Naive thymus-derived CD8-positive, alpha-beta T cell (primary cell): ENCODE measurements around the gene MYOZ2. TPM values are rescaled to one million over a fixed set of nuclear protein-coding genes. Genes with fewer than 3 reads are reported as not detected.

ENCODE experiments used
- ATAC-seq, 2 donors: fragments of 150-1000 bp; cut with Tn5 transposase in 1 of 2; sonication (Bioruptor Pico), chemical (Tn5 transposase) in 1 of 2; 1 replicate in 1 of 2; 2 replicates in 1 of 2; pipeline ENCODE4 v1.10.0; 2021; ENCODE audit warnings: mild to moderate bottlenecking in 2 of 2, moderate library complexity in 2 of 2
- POLR2A ChIA-PET: fragments of 350-600 bp; sonication (Branson Sonifier 250); formaldehyde crosslinking; loops from one replicate; lab custom pipeline; 2021; ENCODE audit warnings: antibody characterized with exemption; lab: Charles Lee
- DNase-seq, 10 donors: peaks; one replicate each; pipeline versions ENCODE4 v3.0.0 to v3.0.0-alpha.2; 2020 to 2022
- H3K27ac Mint-ChIP-seq, 10 donors: one replicate each; pipeline ENCODE4 v1.8.0; 2020 to 2022; ENCODE audit warnings: mild to moderate bottlenecking in 10 of 10, mixed read lengths in 10 of 10, moderate library complexity in 4 of 10, inconsistent platforms in 1 of 10
- H3K27me3 Mint-ChIP-seq, 5 donors: one replicate each; pipeline ENCODE4 v1.8.0; 2021 to 2022; ENCODE audit warnings: mixed read lengths in 5 of 5
- H3K36me3 Mint-ChIP-seq, 3 donors: one replicate each; pipeline ENCODE4 v1.8.0; 2020 to 2022; ENCODE audit warnings: mixed read lengths in 3 of 3, mild to moderate bottlenecking in 2 of 3, inconsistent platforms in 1 of 3
- H3K4me1 Mint-ChIP-seq, 4 donors: one replicate each; pipeline ENCODE4 v1.8.0; 2021 to 2022; ENCODE audit warnings: mixed read lengths in 4 of 4
- H3K4me3 Mint-ChIP-seq, 10 donors: one replicate each; pipeline ENCODE4 v1.8.0; 2020 to 2022; ENCODE audit warnings: mild to moderate bottlenecking in 10 of 10, mixed read lengths in 10 of 10, moderate library complexity in 6 of 10, inconsistent platforms in 1 of 10
- H3K9me3 Mint-ChIP-seq, 9 donors: one replicate each; pipeline ENCODE4 v1.8.0; 2020 to 2022; ENCODE audit warnings: mixed read lengths in 9 of 9, mild to moderate bottlenecking in 3 of 9, inconsistent platforms in 1 of 9, moderate library complexity in 1 of 9
- polyA plus RNA-seq, 3 donors: library from polyadenylated mRNA; unstranded; fragments of 300-500 nt; fragmentation: Illumina TruSeq; gene quantifications; one replicate each; pipeline ENCODE4 v1.2.3, GENCODE V29; 2021
- total RNA-seq, 8 experiments: library from RNA in 2 of 8; stranded (reverse) in 2 of 8; gene quantifications; one replicate each; pipeline ENCODE4 v1.2.3 and lab custom pipeline; 2021 to 2026

Gene MYOZ2
- total and polyA plus RNA-seq, 5 experiments from 2014 or later, result not detected

GRCh38 chr4:119110121-119110520 is 25.5 kb upstream of the MYOZ2 start:
- ATAC-seq, result no peak
- Mint-ChIP-seq H3K9me3 (no peaks in the 10 kb centered on the region), H3K27me3 (peaks cover 0 to 4% (median 2%) of the 10 kb centered on the region in 5 donors), H3K4me3 (no peak overlapping the region), H3K4me1 (peaks cover 0 to 16% (median 5%) of the 10 kb centered on the region in 4 donors), H3K27ac (no peak overlapping the region), H3K36me3 (no peaks in the 10 kb centered on the region)
- no peak for DNase-seq
- POLR2A ChIA-PET, result no interaction called here

- no peak overlapping the region for H3K4me3 Mint-ChIP-seq
- no peaks in the 10 kb centered on the region for H3K9me3 Mint-ChIP-seq
- POLR2A ChIA-PET, result no interaction called here
- DNase-seq, result no peak
- no peak overlapping the region for H3K27ac Mint-ChIP-seq
- no peak for ATAC-seq
- peaks cover 0 to 7% (median 2%) of the 10 kb centered on the region in 4 donors for H3K4me1 Mint-ChIP-seq
- H3K36me3 Mint-ChIP-seq, result no peaks in the 10 kb centered on the region
- peaks cover under 1 to 9% (median 3%) of the 10 kb centered on the region in 5 donors for H3K27me3 Mint-ChIP-seq
Observed at GRCh38 chr4:119111296-119111695, 24.3 kb upstream of the MYOZ2 start.

GRCh38 chr4:119113033-119113655 is 22.5 kb upstream of the MYOZ2 start:
- POLR2A ChIA-PET, result no interaction called here
- Mint-ChIP-seq H3K4me1 (peaks cover 0 to 5% (median 2%) of the 10 kb centered on the region in 4 donors), H3K9me3 (no peaks in the 10 kb centered on the region), H3K27me3 (peaks cover 2 to 9% (median 3%) of the 10 kb centered on the region in 5 donors), H3K27ac (no peak overlapping the region), H3K4me3 (no peak overlapping the region), H3K36me3 (no peaks in the 10 kb centered on the region)
- peak in 1 of 10 donors; percentile 5 for DNase-seq
- no peak for ATAC-seq

GRCh38 chr4:119116021-119116420 is 19.6 kb upstream of the MYOZ2 start:
- POLR2A ChIA-PET, result no interaction called here
- Mint-ChIP-seq H3K4me3 (no peak overlapping the region), H3K4me1 (peaks cover 0 to 5% (median 2%) of the 10 kb centered on the region in 4 donors), H3K27ac (no peak overlapping the region), H3K36me3 (no peaks in the 10 kb centered on the region), H3K27me3 (peaks cover 2 to 9% (median 3%) of the 10 kb centered on the region in 5 donors), H3K9me3 (no peaks in the 10 kb centered on the region)
- ATAC-seq, result no peak
- no peak for DNase-seq

- no peaks in the 10 kb centered on the region for H3K36me3 Mint-ChIP-seq
- no peak overlapping the region for H3K27ac Mint-ChIP-seq
- POLR2A ChIA-PET, result no interaction called here
- ATAC-seq (no peak), DNase-seq (no peak)
- no peaks in the 10 kb centered on the region for H3K9me3 Mint-ChIP-seq
- no peak overlapping the region for H3K4me3 Mint-ChIP-seq
- H3K27me3 Mint-ChIP-seq, result peaks cover 2 to 9% (median 3%) of the 10 kb centered on the region in 5 donors
- H3K4me1 Mint-ChIP-seq, result peaks cover 0 to 5% (median 2%) of the 10 kb centered on the region in 4 donors
Observed at GRCh38 chr4:119116925-119117900, 18.4 kb upstream of the MYOZ2 start.

- POLR2A ChIA-PET, result no interaction called here
- no peak for DNase-seq
- H3K36me3 Mint-ChIP-seq, result no peaks in the 10 kb centered on the region
- no peaks in the 10 kb centered on the region for H3K9me3 Mint-ChIP-seq
- no peak overlapping the region for H3K27ac Mint-ChIP-seq
- no peak overlapping the region for H3K4me3 Mint-ChIP-seq
- H3K27me3 Mint-ChIP-seq, result peaks cover 2 to 9% (median 3%) of the 10 kb centered on the region in 5 donors
- no peaks in the 10 kb centered on the region for H3K4me1 Mint-ChIP-seq
- no peak for ATAC-seq
Observed at GRCh38 chr4:119118397-119118796, 17.2 kb upstream of the MYOZ2 start.

- POLR2A ChIA-PET, result no interaction called here
- Mint-ChIP-seq H3K4me3 (no peak overlapping the region), H3K27ac (peak overlapping the region in 2 of 10 donors; percentile 3 to 39), H3K27me3 (no peaks in the 10 kb centered on the region), H3K36me3 (no peaks in the 10 kb centered on the region), H3K4me1 (peaks cover 3 to 7% (median 5%) of the 10 kb centered on the region in 4 donors), H3K9me3 (no peaks in the 10 kb centered on the region)
- ATAC-seq, result no peak
- no peak for DNase-seq
Observed at GRCh38 chr4:119124352-119124751, 11.3 kb upstream of the MYOZ2 start.

GRCh38 chr4:119125931-119126330 is 9.7 kb upstream of the MYOZ2 start:
- H3K4me3 Mint-ChIP-seq, result no peak overlapping the region
- peaks cover 3 to 7% (median 6%) of the 10 kb centered on the region in 4 donors for H3K4me1 Mint-ChIP-seq
- DNase-seq, result no peak
- H3K36me3 Mint-ChIP-seq, result no peaks in the 10 kb centered on the region
- no peak for ATAC-seq
- POLR2A ChIA-PET, result no interaction called here
- H3K9me3 Mint-ChIP-seq, result no peaks in the 10 kb centered on the region
- H3K27me3 Mint-ChIP-seq, result no peaks in the 10 kb centered on the region
- H3K27ac Mint-ChIP-seq, result no peak overlapping the region

GRCh38 chr4:119128148-119128547 is 7.5 kb upstream of the MYOZ2 start:
- Mint-ChIP-seq H3K4me3 (no peak overlapping the region), H3K9me3 (no peaks in the 10 kb centered on the region), H3K27me3 (no peaks in the 10 kb centered on the region), H3K4me1 (peaks cover 3 to 8% (median 6%) of the 10 kb centered on the region in 4 donors), H3K36me3 (no peaks in the 10 kb centered on the region), H3K27ac (no peak overlapping the region)
- DNase-seq (no peak), ATAC-seq (no peak)
- POLR2A ChIA-PET, result no interaction called here

- no peaks in the 10 kb centered on the region for H3K9me3 Mint-ChIP-seq
- ATAC-seq (no peak), DNase-seq (no peak)
- no peaks in the 10 kb centered on the region for H3K36me3 Mint-ChIP-seq
- peaks cover 0 to 7% (median 1%) of the 10 kb centered on the region in 4 donors for H3K4me1 Mint-ChIP-seq
- H3K27ac Mint-ChIP-seq, result no peak overlapping the region
- no peaks in the 10 kb centered on the region for H3K27me3 Mint-ChIP-seq
- POLR2A ChIA-PET, result no interaction called here
- no peak overlapping the region for H3K4me3 Mint-ChIP-seq
Observed at GRCh38 chr4:119130365-119131065, 5.1 kb upstream of the MYOZ2 start.

GRCh38 chr4:119131164-119131563 is 4.5 kb upstream of the MYOZ2 start:
- no peaks in the 10 kb centered on the region for H3K36me3 Mint-ChIP-seq
- no peak overlapping the region for H3K27ac Mint-ChIP-seq
- no peaks in the 10 kb centered on the region for H3K27me3 Mint-ChIP-seq
- ATAC-seq, result no peak
- no peaks in the 10 kb centered on the region for H3K9me3 Mint-ChIP-seq
- peaks cover 0 to 11% (median 1%) of the 10 kb centered on the region in 4 donors for H3K4me1 Mint-ChIP-seq
- H3K4me3 Mint-ChIP-seq, result no peak overlapping the region
- no peak for DNase-seq
- POLR2A ChIA-PET, result no interaction called here

GRCh38 chr4:119132306-119132705 is 3.3 kb upstream of the MYOZ2 start:
- peaks cover 2 to 12% (median 2%) of the 10 kb centered on the region in 4 donors for H3K4me1 Mint-ChIP-seq
- no peaks in the 10 kb centered on the region for H3K27me3 Mint-ChIP-seq
- no peak for DNase-seq
- no peaks in the 10 kb centered on the region for H3K36me3 Mint-ChIP-seq
- H3K9me3 Mint-ChIP-seq, result no peaks in the 10 kb centered on the region
- H3K27ac Mint-ChIP-seq, result no peak overlapping the region
- POLR2A ChIA-PET, result no interaction called here
- ATAC-seq, result no peak
- no peak overlapping the region for H3K4me3 Mint-ChIP-seq
